ENCODE data around the gene ZNF569.

- TF ChIP-seq, protein P1, sequence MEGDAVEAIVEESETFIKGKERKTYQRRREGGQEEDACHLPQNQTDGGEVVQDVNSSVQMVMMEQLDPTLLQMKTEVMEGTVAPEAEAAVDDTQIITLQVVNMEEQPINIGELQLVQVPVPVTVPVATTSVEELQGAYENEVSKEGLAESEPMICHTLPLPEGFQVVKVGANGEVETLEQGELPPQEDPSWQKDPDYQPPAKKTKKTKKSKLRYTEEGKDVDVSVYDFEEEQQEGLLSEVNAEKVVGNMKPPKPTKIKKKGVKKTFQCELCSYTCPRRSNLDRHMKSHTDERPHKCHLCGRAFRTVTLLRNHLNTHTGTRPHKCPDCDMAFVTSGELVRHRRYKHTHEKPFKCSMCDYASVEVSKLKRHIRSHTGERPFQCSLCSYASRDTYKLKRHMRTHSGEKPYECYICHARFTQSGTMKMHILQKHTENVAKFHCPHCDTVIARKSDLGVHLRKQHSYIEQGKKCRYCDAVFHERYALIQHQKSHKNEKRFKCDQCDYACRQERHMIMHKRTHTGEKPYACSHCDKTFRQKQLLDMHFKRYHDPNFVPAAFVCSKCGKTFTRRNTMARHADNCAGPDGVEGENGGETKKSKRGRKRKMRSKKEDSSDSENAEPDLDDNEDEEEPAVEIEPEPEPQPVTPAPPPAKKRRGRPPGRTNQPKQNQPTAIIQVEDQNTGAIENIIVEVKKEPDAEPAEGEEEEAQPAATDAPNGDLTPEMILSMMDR (IDR thresholded peaks at IDR 0.05; ENCODE audit: insufficient read depth, low read length, poor library complexity, severe bottlenecking) = no peak
- TF ChIP-seq EZH2phosphoT487 (conservative IDR thresholded peaks at IDR 0.05; ENCODE audit: low read length) = no peak
These were observed 38.7 kb upstream of the ZNF569 start for GRCh38 chr19:37505958-37506386.
